LNCaP clone FGC (cell line): ENCODE measurements around the gene PDE4D.

ENCODE experiments used
- DNase-seq: peaks from one replicate; pipeline ENCODE4 v3.0.0-alpha.2; 2011; ENCODE audit warnings: low read depth
- H3K4me3 ChIP-seq: 2 replicates; pipeline ENCODE4 v1.5.1; 2011; ENCODE audit warnings: mild to moderate bottlenecking, low read depth, low read length, control low read depth
- CTCF ChIP-seq: IDR thresholded peaks from 2 replicates; pipeline ENCODE4 v1.5.1; 2012; ENCODE audit warnings: mild to moderate bottlenecking; ENCODE audit not compliant: control insufficient read depth, insufficient read depth; ENCODE audit errors: extremely low read depth

The PDE4D gene

GRCh38 chr5:59197911-59198310 lies 695.6 kb downstream of the PDE4D start:
- DNase-seq, result no peak
- no peak for TF ChIP-seq CTCF
- no peak overlapping the region for H3K4me3 ChIP-seq

- DNase-seq, result no peak
- H3K4me3 ChIP-seq, result no peak overlapping the region
- no peak for TF ChIP-seq CTCF
Observed at GRCh38 chr5:59193616-59194319, 699.8 kb downstream of the PDE4D start.

- H3K4me3 ChIP-seq, result no peak overlapping the region
- no peak for DNase-seq
- no peak for TF ChIP-seq CTCF
Observed at GRCh38 chr5:59190746-59191145, 702.8 kb downstream of the PDE4D start.

- H3K4me3 ChIP-seq, result no peak overlapping the region
- no peak for DNase-seq
- TF ChIP-seq CTCF, result no peak
Observed at GRCh38 chr5:59189472-59190244, 703.9 kb downstream of the PDE4D start.

GRCh38 chr5:59188419-59189225 lies 704.9 kb downstream of the PDE4D start:
- DNase-seq, result peak; percentile 38
- TF ChIP-seq CTCF, result peak; percentile 71
- H3K4me3 ChIP-seq, result no peak overlapping the region

- TF ChIP-seq CTCF, result no peak
- H3K4me3 ChIP-seq, result no peak overlapping the region
- DNase-seq, result no peak
Observed at GRCh38 chr5:59187857-59188256, 705.7 kb downstream of the PDE4D start.
